ENCODE data around the gene FXYD3.
A peak's percentile ranks its signal among the peaks of the same experiment; 100 is the strongest.

The FXYD3 gene

GRCh38 chr19:35116072-35116801 is 614 bp downstream of the FXYD3 start:
- ChIA-PET CTCF (interaction anchor here (0.7 to 3.9 kb wide), 6 partner anchors 11 to 104 kb away, joined by 3 to 37 read pairs (median 4); partner anchors contain the start of gene LGI4), POLR2A (ENCODE audit: low non-redundant PET) (interaction anchor here (1.1 to 1.2 kb wide), 2 partner anchors 8 to 38 kb away, joined by 3 read pairs; no protein-coding TSS in a partner anchor)
- peak overlapping the region; percentile 100 for H3K27ac ChIP-seq
- TF ChIP-seq CTCF (conservative IDR thresholded peaks at IDR 0.05; ENCODE audit: low read depth) = no peak
- peak; percentile 78 for DNase-seq (ENCODE audit: low spot score)

GRCh38 chr19:35117116-35117515 is 1.5 kb downstream of the FXYD3 start:
- ChIA-PET CTCF (interaction anchor here (1.3 to 3.9 kb wide), 2 partner anchors 10 to 18 kb away, joined by 3 to 37 read pairs; partner anchors contain the start of gene LGI4), POLR2A (ENCODE audit: low non-redundant PET) (interaction anchor here (1.2 kb wide), 1 partner anchor 37 kb away, joined by 3 read pairs; no protein-coding TSS in a partner anchor)
- peak overlapping the region; percentile 100 for H3K27ac ChIP-seq
- no peak for DNase-seq (ENCODE audit: low spot score)
- TF ChIP-seq CTCF (conservative IDR thresholded peaks at IDR 0.05; ENCODE audit: low read depth) = no peak

- ChIA-PET CTCF (interaction anchor here (3.9 kb wide), 1 partner anchor 18 kb away, joined by 37 read pairs; the partner anchor contains the start of gene LGI4), POLR2A (ENCODE audit: low non-redundant PET) (no interaction called here)
- no peak for DNase-seq (ENCODE audit: low spot score)
- no peak for TF ChIP-seq CTCF (conservative IDR thresholded peaks at IDR 0.05; ENCODE audit: low read depth)
- H3K27ac ChIP-seq = peak overlapping the region; percentile 100
Observed at GRCh38 chr19:35117799-35118198, 2.2 kb downstream of the FXYD3 start.

- peak overlapping the region; percentile 100 for H3K27ac ChIP-seq
- ChIA-PET POLR2A (ENCODE audit: low non-redundant PET) (no interaction called here), CTCF (no interaction called here)
- DNase-seq (ENCODE audit: low spot score) = no peak
- TF ChIP-seq CTCF (conservative IDR thresholded peaks at IDR 0.05; ENCODE audit: low read depth) = no peak
Observed at GRCh38 chr19:35118268-35119020, 2.8 kb downstream of the FXYD3 start.

GRCh38 chr19:35119091-35119490 is 3.5 kb downstream of the FXYD3 start:
- POLR2A ChIA-PET (ENCODE audit: low non-redundant PET) = no interaction called here
- DNase-seq (ENCODE audit: low spot score) = no peak
- CTCF ChIA-PET = no interaction called here
- H3K27ac ChIP-seq = peak overlapping the region; percentile 100
- no peak for TF ChIP-seq CTCF (conservative IDR thresholded peaks at IDR 0.05; ENCODE audit: low read depth)

GRCh38 chr19:35119578-35120155 is 4.0 kb downstream of the FXYD3 start:
- ChIA-PET CTCF (interaction anchor here (0.6 kb wide), 1 partner anchor 14 kb away, joined by 3 read pairs; no protein-coding TSS in a partner anchor), POLR2A (ENCODE audit: low non-redundant PET) (interaction anchor here (0.7 to 0.8 kb wide), 3 partner anchors 16 to 930 kb away, joined by 3 read pairs; no protein-coding TSS in a partner anchor)
- H3K27ac ChIP-seq = peak overlapping the region; percentile 100
- no peak for DNase-seq (ENCODE audit: low spot score)
- no peak for TF ChIP-seq CTCF (conservative IDR thresholded peaks at IDR 0.05; ENCODE audit: low read depth)

All from RWPE1 (cell line).